A549 (cell line): ENCODE data around the gene GOLM1. TPM values are rescaled to one million over a fixed set of nuclear protein-coding genes. Genes with fewer than 3 reads are reported as not detected.
"Not testable (repeated sequence)": the region's sequence is repeated elsewhere in the genome, so short reads cannot be mapped to it uniquely, and the experiment has no call there.

Experiments used
- ATAC-seq, 2 experiments: fragments of 200-7000 bp in 1 of 2; fragments of >200 bp in 1 of 2; cut with Nextera tagmentation in 1 of 2; cut with Tn5 transposase in 1 of 2; 3 replicates each; pipeline versions ENCODE4 v1.8.0 to v1.9.1; 2018 to 2020; ENCODE audit warnings: mild to moderate bottlenecking in 1 of 2, moderate library complexity in 1 of 2
- CTCF ChIA-PET: fragments of 300-600 bp; sonication (Branson Sonifier 250); formaldehyde crosslinking; extraction: SDS; loops from one replicate; lab custom pipeline; 2021; ENCODE audit warnings: antibody characterized with exemption, inconsistent platforms; lab: Yijun Ruan, JAX
- POLR2A ChIA-PET: fragments of 350-600 bp; formaldehyde crosslinking; extraction: SDS; loops from one replicate; lab custom pipeline; 2021; ENCODE audit warnings: antibody characterized with exemption, inconsistent platforms; lab: Yijun Ruan, JAX
- DNase-seq, 2 experiments: peaks; one replicate each; pipeline versions ENCODE4 v3.0.0 to v3.0.0-alpha.2; 2011 to 2016; ENCODE audit warnings: low read depth in 1 of 2, low spot score in 1 of 2
- FAIRE-seq: peaks from 2 replicates; lab custom pipeline; 2011; peaks lifted over from hg19 to GRCh38; lab: Jason Lieb, UNC
- H3K27ac ChIP-seq, 2 experiments: fragments of >200 bp; sonication (Bioruptor Twin); formaldehyde crosslinking; 3 replicates each; pipeline ENCODE4 v1.5.1; 2016 to 2017
- H3K4me1 ChIP-seq: fragments of >200 bp; sonication (Bioruptor Twin); formaldehyde crosslinking; 3 replicates; pipeline ENCODE4 v1.6.1; 2016
- H3K4me2 ChIP-seq: fragments of >200 bp; sonication (Bioruptor Twin); formaldehyde crosslinking; 3 replicates; pipeline ENCODE4 v1.6.1; 2016
- H3K4me3 ChIP-seq: fragments of >200 bp; sonication (Bioruptor Twin); formaldehyde crosslinking; 3 replicates; pipeline ENCODE4 v1.5.1; 2016
- H3K9me3 ChIP-seq: fragments of >200 bp; sonication (Bioruptor Twin); formaldehyde crosslinking; 3 replicates; pipeline ENCODE4 v1.6.1; 2016
- BHLHE40 ChIP-seq: IDR thresholded peaks from 2 replicates; pipeline ENCODE4 v1.6.1; 2012; ENCODE audit warnings: low read depth, low read length, inconsistent platforms
- EHMT2 ChIP-seq: fragments of 200-600 bp; sonication (generic); IDR thresholded peaks from 2 replicates; pipeline ENCODE4 v1.6.1; 2016; ENCODE audit warnings: antibody characterized with exemption, low read depth, mild to moderate bottlenecking, moderate library complexity
- FOSL2 ChIP-seq, 2 experiments: fragments of 450-650 bp in 1 of 2; fragments of >200 bp in 1 of 2; sonication (Bioruptor Twin) in 1 of 2; formaldehyde crosslinking; IDR thresholded peaks; 2 replicates each; pipeline versions ENCODE4 v1.5.0 to v1.6.1; 2016 to 2020; ENCODE audit warnings: mild to moderate bottlenecking in 1 of 2, moderate library complexity in 1 of 2
- GATA3 ChIP-seq: IDR thresholded peaks from 2 replicates; pipeline ENCODE4 v1.6.1; 2012; ENCODE audit warnings: borderline replicate concordance
- HDAC2 ChIP-seq: fragments of 200-600 bp; sonication (generic); IDR thresholded peaks from 2 replicates; pipeline ENCODE4 v1.6.1; 2016
- HEYL ChIP-seq: fragments of 250-450 bp; sonication (Bioruptor Pico); IDR thresholded peaks from 2 replicates; pipeline ENCODE4 v1.8.0; 2021; ENCODE audit warnings: mild to moderate bottlenecking, moderate library complexity
- JUN ChIP-seq, 2 experiments: fragments of >200 bp; sonication (Bioruptor Twin); formaldehyde crosslinking; IDR thresholded peaks; 2 replicates in 1 of 2; 3 replicates in 1 of 2; pipeline ENCODE4 v1.6.1; 2016 to 2017
- JUNB ChIP-seq: fragments of >200 bp; sonication (Bioruptor Twin); formaldehyde crosslinking; IDR thresholded peaks from 2 replicates; pipeline ENCODE4 v1.6.1; 2016
- MAZ ChIP-seq: fragments of 150-350 bp; IDR thresholded peaks from 2 replicates; pipeline ENCODE4 v1.6.1; 2014; ENCODE audit warnings: antibody characterized with exemption, low read depth, low read length, borderline replicate concordance
- RARB ChIP-seq: fragments of 250-450 bp; sonication (Bioruptor Pico); IDR thresholded peaks from 2 replicates; pipeline ENCODE4 v1.8.0; 2021; ENCODE audit warnings: mild to moderate bottlenecking, moderate library complexity
- ZFP36 ChIP-seq: fragments of 450-650 bp; IDR thresholded peaks from 2 replicates; pipeline ENCODE4 v1.6.1; 2014; ENCODE audit warnings: borderline replicate concordance; ENCODE audit not compliant: partially characterized antibody
- ZSCAN20 ChIP-seq: fragments of 250-450 bp; sonication (Bioruptor Pico); IDR thresholded peaks from 2 replicates; pipeline ENCODE4 v1.8.0; 2022; ENCODE audit warnings: mild to moderate bottlenecking, moderate library complexity
- WGBS: methylation state at CpG from one replicate; pipeline ENCODE4 v1.1.6; 2017; ENCODE audit errors: missing lambda C conversion rate; 5-methylcytosine and 5-hydroxymethylcytosine counted together
- polyA plus RNA-seq, 4 experiments: library from polyadenylated mRNA; depleted of rRNA in 3 of 4; stranded (reverse); fragments of >200 nt; fragmentation: RNase III in 1 of 4; extraction: RNeasy Plus Mini Kit Qiagen cat#74134 plus additional on column Dnase treatment in 1 of 4; gene quantifications; 2 replicates in 3 of 4; 3 replicates in 1 of 4; pipeline ENCODE4 v1.2.3, GENCODE V29; 2011 to 2017
- TF ChIP-seq, protein P1 (sequence below): fragments of 250-450 bp; sonication (Bioruptor Pico); IDR thresholded peaks from 2 replicates; pipeline ENCODE4 v1.5.0; 2020; ENCODE audit warnings: low read depth, mild to moderate bottlenecking, moderate library complexity
- TF ChIP-seq, protein P2 (sequence below): fragments of 150-350 bp; IDR thresholded peaks from 2 replicates; pipeline ENCODE4 v1.6.1; 2014; ENCODE audit warnings: low read depth, mild to moderate bottlenecking, low read length
- TF ChIP-seq, protein P3 (sequence below): fragments of 450-650 bp; IDR thresholded peaks from 2 replicates; pipeline ENCODE4 v1.6.1; 2014; ENCODE audit warnings: antibody characterized with exemption

Gene GOLM1
- polyA plus RNA-seq, 2 of the 4 experiments (the other 2 are of a cell fraction), result 136 to 145 TPM

DNA sequence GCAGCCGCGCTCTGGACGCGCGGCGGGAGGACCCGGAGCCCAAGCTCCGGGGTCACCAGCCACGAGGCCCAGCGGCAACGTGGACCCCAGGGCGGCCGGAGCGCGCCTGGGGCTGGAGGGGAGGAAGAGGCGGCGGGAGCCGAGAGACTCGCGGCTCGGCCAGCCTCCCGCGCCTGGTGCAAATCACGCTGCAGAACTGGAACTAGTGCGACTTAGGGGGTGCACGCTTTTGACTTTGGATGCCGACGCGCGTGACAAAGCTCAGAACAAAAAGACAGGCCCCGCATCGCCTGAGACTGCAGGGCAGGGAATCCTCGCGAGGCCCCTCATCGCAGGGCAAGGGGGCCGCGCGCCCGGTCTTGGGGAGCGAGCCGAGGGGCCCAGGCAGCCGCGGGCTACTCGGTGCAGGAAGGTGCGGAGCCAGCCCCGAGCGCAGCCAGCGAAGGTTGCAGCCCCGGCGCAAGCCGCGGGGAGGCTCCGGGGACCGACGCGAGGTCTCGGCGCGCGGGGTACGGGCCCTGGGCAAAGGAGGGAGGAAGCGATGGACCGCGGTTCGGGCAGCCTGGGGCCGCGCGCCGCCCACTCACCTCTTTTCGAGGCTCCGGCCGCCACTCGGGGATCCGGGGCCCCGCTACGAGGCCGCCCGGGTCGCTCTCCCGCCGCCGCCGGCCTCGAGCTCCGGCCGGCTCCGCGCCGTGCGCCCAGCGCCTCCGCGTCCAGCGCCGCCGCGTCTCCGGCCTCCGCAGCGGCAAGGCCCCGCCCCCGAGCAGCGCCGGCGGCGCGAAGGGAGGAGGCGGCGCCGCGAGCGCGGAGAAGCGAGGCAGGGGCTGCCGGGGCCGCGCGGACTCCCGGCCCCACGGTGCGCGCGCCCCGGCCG, at the start of gene GOLM1 (continued):
- TF ChIP-seq EHMT2, result no peak

- CTCF ChIA-PET, POLR2A ChIA-PET: not testable (repeated sequence)
- H3K4me2 ChIP-seq, result peak overlapping the region; percentile 70
- TF ChIP-seq FOSL2 (IDR thresholded peaks at IDR 0.05) (peak; percentile 49; the same call in 1 of the 2 replicates), FOSL2 (CRISPR knock-in tag; IDR thresholded peaks at IDR 0.05) (peak; percentile 48), GATA3 (peak; percentile 23; the same call in 1 of the 2 replicates)
- TF ChIP-seq, all 56 proteins: peak for 2; not testable (repeated sequence) for 54
- 11% methylated on average over 4 of the region's 4 CpGs for WGBS
- Histone ChIP-seq H3K27ac (peak overlapping the region; percentile 64 to 78), H3K4me1 (peaks cover 17% of the 10 kb centered on the region)
- ATAC-seq (peak in 1 of 2 experiments; percentile 45; a peak in 2 of 6 replicates), DNase-seq (peak in 1 of 2 experiments; percentile 32)
- H3K9me3 ChIP-seq, FAIRE-seq, H3K4me3 ChIP-seq: not testable (repeated sequence)
Observed at GRCh38 chr9:86146671-86147070, 47.3 kb upstream of the GOLM1 start.

DNA sequence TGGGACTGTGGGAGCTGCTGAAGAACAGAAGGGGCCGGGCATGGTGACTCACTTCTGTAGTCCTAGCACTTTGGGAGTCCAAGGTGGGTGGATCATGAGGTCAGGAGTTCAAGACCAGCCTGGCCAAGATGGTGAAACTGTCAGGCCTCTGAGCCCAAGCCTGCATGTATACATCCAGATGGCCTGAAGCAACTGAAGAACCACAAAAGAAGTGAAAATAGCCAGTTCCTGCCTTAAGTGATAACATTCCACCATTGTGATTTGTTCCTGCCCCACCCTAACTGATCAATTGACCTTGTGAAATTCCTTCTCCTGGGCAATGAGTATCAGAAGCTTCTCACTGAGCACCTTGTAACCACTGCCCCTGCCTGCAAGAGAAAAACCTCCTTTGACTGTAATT, 46.6 kb upstream of the GOLM1 start:
- H3K4me1 ChIP-seq, result peaks cover 17% of the 10 kb centered on the region
- H3K4me3 ChIP-seq, POLR2A ChIA-PET, FAIRE-seq, H3K9me3 ChIP-seq, CTCF ChIA-PET: not testable (repeated sequence)
- peak in 1 of 2 experiments; percentile 11 for DNase-seq
- H3K4me2 ChIP-seq, result peak overlapping the region; percentile 70
- WGBS, result 24% methylated on average over 1 of the region's 1 CpG
- peak overlapping the region; percentile 64 to 78; a peak in 5 of 6 replicates for H3K27ac ChIP-seq
- peak in 1 of 2 experiments; percentile 53; a peak in 3 of 6 replicates for ATAC-seq

GRCh38 chr9:86142973-86143372, 43.6 kb upstream of the GOLM1 start:
- FAIRE-seq (no peak), DNase-seq (no peak), ATAC-seq (no peak)
- no peak for TF ChIP-seq JUN (IDR thresholded peaks at IDR 0.05)
- TF ChIP-seq BHLHE40, result no peak
- no peak for TF ChIP-seq ZSCAN20 (CRISPR knock-in tag)
- no peak for TF ChIP-seq GATA3
- TF ChIP-seq, protein P1, sequence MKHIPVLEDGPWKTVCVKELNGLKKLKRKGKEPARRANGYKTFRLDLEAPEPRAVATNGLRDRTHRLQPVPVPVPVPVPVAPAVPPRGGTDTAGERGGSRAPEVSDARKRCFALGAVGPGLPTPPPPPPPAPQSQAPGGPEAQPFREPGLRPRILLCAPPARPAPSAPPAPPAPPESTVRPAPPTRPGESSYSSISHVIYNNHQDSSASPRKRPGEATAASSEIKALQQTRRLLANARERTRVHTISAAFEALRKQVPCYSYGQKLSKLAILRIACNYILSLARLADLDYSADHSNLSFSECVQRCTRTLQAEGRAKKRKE, result no peak
- no peak for TF ChIP-seq JUNB
- TF ChIP-seq RARB, result no peak
- TF ChIP-seq, protein P2, sequence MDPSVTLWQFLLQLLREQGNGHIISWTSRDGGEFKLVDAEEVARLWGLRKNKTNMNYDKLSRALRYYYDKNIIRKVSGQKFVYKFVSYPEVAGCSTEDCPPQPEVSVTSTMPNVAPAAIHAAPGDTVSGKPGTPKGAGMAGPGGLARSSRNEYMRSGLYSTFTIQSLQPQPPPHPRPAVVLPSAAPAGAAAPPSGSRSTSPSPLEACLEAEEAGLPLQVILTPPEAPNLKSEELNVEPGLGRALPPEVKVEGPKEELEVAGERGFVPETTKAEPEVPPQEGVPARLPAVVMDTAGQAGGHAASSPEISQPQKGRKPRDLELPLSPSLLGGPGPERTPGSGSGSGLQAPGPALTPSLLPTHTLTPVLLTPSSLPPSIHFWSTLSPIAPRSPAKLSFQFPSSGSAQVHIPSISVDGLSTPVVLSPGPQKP, result no peak
- no peak for TF ChIP-seq MAZ
- no peak for TF ChIP-seq HEYL (CRISPR knock-in tag)
- TF ChIP-seq, protein P3, sequence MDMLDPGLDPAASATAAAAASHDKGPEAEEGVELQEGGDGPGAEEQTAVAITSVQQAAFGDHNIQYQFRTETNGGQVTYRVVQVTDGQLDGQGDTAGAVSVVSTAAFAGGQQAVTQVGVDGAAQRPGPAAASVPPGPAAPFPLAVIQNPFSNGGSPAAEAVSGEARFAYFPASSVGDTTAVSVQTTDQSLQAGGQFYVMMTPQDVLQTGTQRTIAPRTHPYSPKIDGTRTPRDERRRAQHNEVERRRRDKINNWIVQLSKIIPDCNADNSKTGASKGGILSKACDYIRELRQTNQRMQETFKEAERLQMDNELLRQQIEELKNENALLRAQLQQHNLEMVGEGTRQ, result no peak
- TF ChIP-seq HDAC2, result no peak
- TF ChIP-seq ZFP36, result no peak
- Histone ChIP-seq H3K27ac (no peak overlapping the region), H3K9me3 (no peaks in the 10 kb centered on the region), H3K4me3 (no peak overlapping the region), H3K4me1 (peaks cover 17% of the 10 kb centered on the region), H3K4me2 (no peak overlapping the region)
- POLR2A ChIA-PET, result interaction anchor here (1.0 kb wide), 1 partner anchor 43 kb away, joined by 3 read pairs; no protein-coding TSS in a partner anchor
- WGBS, result 100% methylated on average over 2 of the region's 2 CpGs
- CTCF ChIA-PET, result interaction anchor here (1.1 to 2.1 kb wide), 2 partner anchors 26 to 59 kb away, joined by 3 to 9 read pairs; no protein-coding TSS in a partner anchor
